K562 (cell line): ENCODE results near the gene KRT77. TPM values are rescaled to one million over a fixed set of nuclear protein-coding genes. Genes with fewer than 3 reads are reported as not detected.

Source experiments
- CBX2 ChIP-seq: fragments of 200-600 bp; sonication (generic); IDR thresholded peaks from one replicate; pipeline ENCODE4 v1.6.1; 2012; ENCODE audit warnings: mild to moderate bottlenecking, low read length, inconsistent platforms; ENCODE audit not compliant: insufficient read depth, poor library complexity, severe bottlenecking
- CXXC5 ChIP-seq: fragments of 250-450 bp; sonication (Bioruptor Pico); IDR thresholded peaks from 2 replicates; pipeline ENCODE4 v1.8.0; 2022; ENCODE audit warnings: inconsistent platforms, mild to moderate bottlenecking, moderate library complexity
- DDX20 ChIP-seq: fragments of 450-650 bp; IDR thresholded peaks from 2 replicates; pipeline ENCODE4 v1.6.1; 2016; ENCODE audit warnings: missing genetic modification characterization, low read depth, mild to moderate bottlenecking, missing compliant biosample characterization, moderate library complexity
- DPF2 ChIP-seq: fragments of 450-650 bp; IDR thresholded peaks from 2 replicates; pipeline ENCODE4 v1.6.1; 2016
- ETV5 ChIP-seq: sonication (generic); formaldehyde crosslinking; IDR thresholded peaks from 2 replicates; pipeline ENCODE4 v1.4.0; 2020; ENCODE audit warnings: low read depth, mild to moderate bottlenecking, missing genetic modification reagents
- FOXJ2 ChIP-seq: fragments of 200-800 bp; sonication (Bioruptor generic); IDR thresholded peaks from 2 replicates; pipeline ENCODE4 v1.6.1; 2016; ENCODE audit warnings: missing genetic modification characterization, missing compliant biosample characterization
- GATAD2B ChIP-seq: fragments of 450-650 bp; IDR thresholded peaks from 2 replicates; pipeline ENCODE4 v1.6.1; 2017; ENCODE audit warnings: mild to moderate bottlenecking, borderline replicate concordance
- HDAC8 ChIP-seq: fragments of 450-650 bp; IDR thresholded peaks from 2 replicates; pipeline ENCODE4 v1.6.1; 2016; ENCODE audit warnings: mild to moderate bottlenecking, missing genetic modification characterization, moderate library complexity, missing compliant biosample characterization
- HDGF ChIP-seq: fragments of 450-650 bp; IDR thresholded peaks from 2 replicates; pipeline ENCODE4 v1.6.1; 2016
- KAT8 ChIP-seq: fragments of 450-650 bp; IDR thresholded peaks from 2 replicates; pipeline ENCODE4 v1.6.1; 2016; ENCODE audit warnings: low read depth, mild to moderate bottlenecking
- MEF2D ChIP-seq: conservative IDR thresholded peaks from 2 replicates; pipeline ENCODE4 v1.6.1; 2016; ENCODE audit warnings: low read depth, missing genetic modification characterization, missing compliant biosample characterization
- MTA1 ChIP-seq: fragments of 450-650 bp; IDR thresholded peaks from 2 replicates; pipeline ENCODE4 v1.6.1; 2017; ENCODE audit warnings: borderline replicate concordance
- NBN ChIP-seq: fragments of 450-650 bp; IDR thresholded peaks from 2 replicates; pipeline ENCODE4 v1.6.1; 2016; ENCODE audit warnings: low read depth, mild to moderate bottlenecking
- OTX1 ChIP-seq: fragments of 450-650 bp; formaldehyde crosslinking; IDR thresholded peaks from 2 replicates; pipeline ENCODE4 v1.4.0; 2022; ENCODE audit warnings: mild to moderate bottlenecking
- POLR2B ChIP-seq: fragments of 450-650 bp; IDR thresholded peaks from 2 replicates; pipeline ENCODE4 v1.6.1; 2018; ENCODE audit warnings: low read depth; ENCODE audit not compliant: partially characterized antibody
- RBM39 ChIP-seq: fragments of 200-400 bp; formaldehyde crosslinking; optimal IDR thresholded peaks from 2 replicates; pipeline ENCODE3; 2018; ENCODE audit warnings: low read depth, low read length
- ZNF282 ChIP-seq: sonication (generic); formaldehyde crosslinking; IDR thresholded peaks from 2 replicates; pipeline ENCODE4 v1.8.1; 2023; ENCODE audit warnings: missing genetic modification reagents
- ZNF354B ChIP-seq: fragments of 250-450 bp; sonication (Bioruptor Pico); IDR thresholded peaks from 2 replicates; pipeline ENCODE4 v1.4.0; 2020
- polyA plus RNA-seq, 8 experiments: library from polyadenylated mRNA; depleted of rRNA in 4 of 8; stranded (reverse) in 5 of 8; unstranded in 3 of 8; fragments of >200 nt; fragmentation: Nextera tagmentation in 2 of 8; fragmentation: Illumina TruSeq in 1 of 8; extraction: Ambion mirVana in 2 of 8; extraction: Trizol in 1 of 8; gene quantifications; 2 replicates each; pipeline versions ENCODE4 v1.2.1 to v1.2.3, GENCODE V29; 2011 to 2014; ENCODE audit warnings: inconsistent platforms in 1 of 8, missing spikeins in 1 of 8
- total RNA-seq, 7 experiments: library from RNA; depleted of rRNA in 6 of 7; stranded (reverse); fragments of >200 nt in 6 of 7; fragmentation: Illumina TruSeq in 2 of 7; extraction: Trizol in 2 of 7; gene quantifications; 2 replicates each; pipeline versions ENCODE4 v1.2.1 to v1.2.3, GENCODE V29; 2011 to 2021; ENCODE audit warnings: low replicate concordance in 1 of 7
- TF ChIP-seq, protein P1 (sequence below): fragments of 250-450 bp; sonication (Bioruptor Pico); IDR thresholded peaks from 2 replicates; pipeline ENCODE4 v1.4.0; 2020; ENCODE audit warnings: borderline replicate concordance
- TF ChIP-seq, protein P2 (sequence below): fragments of 250-450 bp; sonication (Bioruptor Pico); IDR thresholded peaks from 2 replicates; pipeline ENCODE4 v1.5.0; 2020; ENCODE audit warnings: mild to moderate bottlenecking, borderline replicate concordance
- TF ChIP-seq, protein P3 (sequence below): IDR thresholded peaks from 2 replicates; pipeline ENCODE4 v1.6.1; 2014; ENCODE audit warnings: antibody characterized with exemption
- TF ChIP-seq, protein P4 (sequence below), 3 experiments: IDR thresholded peaks in 2 of 3; conservative IDR thresholded peaks in 1 of 3; 2 replicates each; pipeline ENCODE4 v1.5.1; 2011 to 2012; ENCODE audit warnings: low read length in 3 of 3, mild to moderate bottlenecking in 3 of 3, control low read depth in 2 of 3, improper control_type of control experiment in 1 of 3, inconsistent platforms in 1 of 3, low read depth in 1 of 3, mixed read lengths in 1 of 3, moderate library complexity in 1 of 3; ENCODE audit not compliant: insufficient read depth in 2 of 3

KRT77 gene
- total and polyA plus RNA-seq, 9 of the 15 experiments (the other 6 are each of a cell fraction or from before 2014, with no cell fraction given) = not detected

DNA sequence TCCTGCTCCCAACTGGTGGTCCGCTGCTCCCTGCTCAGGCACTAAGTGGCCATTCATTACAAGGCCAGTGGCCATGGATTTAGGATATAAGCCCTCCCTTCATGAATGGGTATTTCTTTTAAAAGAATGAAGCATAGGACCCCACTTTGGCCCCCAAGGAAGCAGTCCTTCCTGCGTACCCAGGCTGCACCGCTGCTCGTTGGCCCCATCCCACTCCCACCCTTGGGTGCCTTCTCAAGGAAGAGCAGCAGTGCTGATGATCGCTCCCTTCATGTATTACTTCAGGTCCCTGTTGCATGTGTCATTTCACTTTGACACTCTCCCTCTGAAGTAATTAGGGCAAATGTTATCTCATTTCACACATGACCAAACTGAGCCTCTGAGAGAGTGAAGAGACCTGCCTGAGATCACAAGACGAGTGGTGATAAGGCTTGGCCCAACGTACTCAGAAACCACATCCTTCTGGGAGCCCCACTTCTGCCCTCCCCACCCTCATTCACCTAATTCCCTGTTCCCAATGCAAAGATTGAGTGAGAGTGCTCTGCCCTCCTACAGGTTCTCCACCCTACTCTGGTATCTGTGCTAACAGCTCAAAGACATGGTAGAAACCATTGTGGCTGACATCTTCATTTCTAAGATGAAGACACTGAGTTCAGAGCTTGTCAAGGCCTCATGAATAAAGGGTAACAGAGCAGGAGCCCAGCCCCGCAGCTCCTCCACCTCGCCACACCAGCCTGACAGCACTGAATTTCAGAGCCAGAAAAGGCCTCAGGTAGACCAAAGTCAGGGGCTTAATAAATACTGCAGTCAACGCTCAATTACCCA lies 41.0 kb downstream of the KRT77 start (continued):
- no peak for TF ChIP-seq POLR2B
- no peak for TF ChIP-seq RBM39
- TF ChIP-seq ZNF282 (CRISPR knock-in tag) = no peak
- TF ChIP-seq, protein P1, sequence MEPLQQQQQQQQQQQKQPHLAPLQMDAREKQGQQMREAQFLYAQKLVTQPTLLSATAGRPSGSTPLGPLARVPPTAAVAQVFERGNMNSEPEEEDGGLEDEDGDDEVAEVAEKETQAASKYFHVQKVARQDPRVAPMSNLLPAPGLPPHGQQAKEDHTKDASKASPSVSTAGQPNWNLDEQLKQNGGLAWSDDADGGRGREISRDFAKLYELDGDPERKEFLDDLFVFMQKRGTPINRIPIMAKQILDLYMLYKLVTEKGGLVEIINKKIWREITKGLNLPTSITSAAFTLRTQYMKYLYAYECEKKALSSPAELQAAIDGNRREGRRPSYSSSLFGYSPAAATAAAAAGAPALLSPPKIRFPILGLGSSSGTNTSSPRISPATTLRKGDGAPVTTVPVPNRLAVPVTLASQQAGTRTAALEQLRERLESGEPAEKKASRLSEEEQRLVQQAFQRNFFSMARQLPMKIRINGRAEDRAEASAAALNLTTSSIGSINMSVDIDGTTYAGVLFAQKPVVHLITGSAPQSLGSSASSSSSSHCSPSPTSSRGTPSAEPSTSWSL = no peak
- TF ChIP-seq NBN = peak; percentile 98
- no peak for TF ChIP-seq CBX2
- peak; percentile 84 for TF ChIP-seq MTA1
- TF ChIP-seq FOXJ2 (tag) = no peak
- TF ChIP-seq, protein P2, sequence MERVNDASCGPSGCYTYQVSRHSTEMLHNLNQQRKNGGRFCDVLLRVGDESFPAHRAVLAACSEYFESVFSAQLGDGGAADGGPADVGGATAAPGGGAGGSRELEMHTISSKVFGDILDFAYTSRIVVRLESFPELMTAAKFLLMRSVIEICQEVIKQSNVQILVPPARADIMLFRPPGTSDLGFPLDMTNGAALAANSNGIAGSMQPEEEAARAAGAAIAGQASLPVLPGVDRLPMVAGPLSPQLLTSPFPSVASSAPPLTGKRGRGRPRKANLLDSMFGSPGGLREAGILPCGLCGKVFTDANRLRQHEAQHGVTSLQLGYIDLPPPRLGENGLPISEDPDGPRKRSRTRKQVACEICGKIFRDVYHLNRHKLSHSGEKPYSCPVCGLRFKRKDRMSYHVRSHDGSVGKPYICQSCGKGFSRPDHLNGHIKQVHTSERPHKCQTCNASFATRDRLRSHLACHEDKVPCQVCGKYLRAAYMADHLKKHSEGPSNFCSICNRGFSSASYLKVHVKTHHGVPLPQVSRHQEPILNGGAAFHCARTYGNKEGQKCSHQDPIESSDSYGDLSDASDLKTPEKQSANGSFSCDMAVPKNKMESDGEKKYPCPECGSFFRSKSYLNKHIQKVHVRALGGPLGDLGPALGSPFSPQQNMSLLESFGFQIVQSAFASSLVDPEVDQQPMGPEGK = peak; percentile 79
- peak; percentile 97 for TF ChIP-seq ETV5 (CRISPR knock-in tag)
- peak; percentile 99 for TF ChIP-seq DPF2
- peak; percentile 93 for TF ChIP-seq CXXC5 (CRISPR knock-in tag)
- TF ChIP-seq HDGF = no peak
- TF ChIP-seq ZNF354B (CRISPR knock-in tag) = peak; percentile 56; the same call in 1 of the 2 replicates
- TF ChIP-seq MEF2D (tag) = peak; percentile 86
- TF ChIP-seq KAT8 = no peak
- TF ChIP-seq, protein P3, sequence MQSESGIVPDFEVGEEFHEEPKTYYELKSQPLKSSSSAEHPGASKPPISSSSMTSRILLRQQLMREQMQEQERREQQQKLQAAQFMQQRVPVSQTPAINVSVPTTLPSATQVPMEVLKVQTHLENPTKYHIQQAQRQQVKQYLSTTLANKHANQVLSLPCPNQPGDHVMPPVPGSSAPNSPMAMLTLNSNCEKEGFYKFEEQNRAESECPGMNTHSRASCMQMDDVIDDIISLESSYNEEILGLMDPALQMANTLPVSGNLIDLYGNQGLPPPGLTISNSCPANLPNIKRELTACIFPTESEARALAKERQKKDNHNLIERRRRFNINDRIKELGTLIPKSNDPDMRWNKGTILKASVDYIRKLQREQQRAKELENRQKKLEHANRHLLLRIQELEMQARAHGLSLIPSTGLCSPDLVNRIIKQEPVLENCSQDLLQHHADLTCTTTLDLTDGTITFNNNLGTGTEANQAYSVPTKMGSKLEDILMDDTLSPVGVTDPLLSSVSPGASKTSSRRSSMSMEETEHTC = peak; percentile 97
- no peak for TF ChIP-seq DDX20 (tag)
- no peak for TF ChIP-seq HDAC8 (tag)
- peak; percentile 54; the same call in 1 of the 2 replicates for TF ChIP-seq GATAD2B
- TF ChIP-seq, protein P4, sequence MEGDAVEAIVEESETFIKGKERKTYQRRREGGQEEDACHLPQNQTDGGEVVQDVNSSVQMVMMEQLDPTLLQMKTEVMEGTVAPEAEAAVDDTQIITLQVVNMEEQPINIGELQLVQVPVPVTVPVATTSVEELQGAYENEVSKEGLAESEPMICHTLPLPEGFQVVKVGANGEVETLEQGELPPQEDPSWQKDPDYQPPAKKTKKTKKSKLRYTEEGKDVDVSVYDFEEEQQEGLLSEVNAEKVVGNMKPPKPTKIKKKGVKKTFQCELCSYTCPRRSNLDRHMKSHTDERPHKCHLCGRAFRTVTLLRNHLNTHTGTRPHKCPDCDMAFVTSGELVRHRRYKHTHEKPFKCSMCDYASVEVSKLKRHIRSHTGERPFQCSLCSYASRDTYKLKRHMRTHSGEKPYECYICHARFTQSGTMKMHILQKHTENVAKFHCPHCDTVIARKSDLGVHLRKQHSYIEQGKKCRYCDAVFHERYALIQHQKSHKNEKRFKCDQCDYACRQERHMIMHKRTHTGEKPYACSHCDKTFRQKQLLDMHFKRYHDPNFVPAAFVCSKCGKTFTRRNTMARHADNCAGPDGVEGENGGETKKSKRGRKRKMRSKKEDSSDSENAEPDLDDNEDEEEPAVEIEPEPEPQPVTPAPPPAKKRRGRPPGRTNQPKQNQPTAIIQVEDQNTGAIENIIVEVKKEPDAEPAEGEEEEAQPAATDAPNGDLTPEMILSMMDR (IDR thresholded peaks at IDR 0.05 in 2 of 3, conservative IDR thresholded peaks at IDR 0.05 in 1 of 3; ENCODE audit: insufficient read depth in 2 of 3, low read depth in 1 of 3, low read length in 3 of 3) = no peak
- peak; percentile 12; the same call in 1 of the 2 replicates for TF ChIP-seq OTX1 (CRISPR knock-in tag)
